ENCODE results near the gene KCNMB1.

The KCNMB1 gene

DNA sequence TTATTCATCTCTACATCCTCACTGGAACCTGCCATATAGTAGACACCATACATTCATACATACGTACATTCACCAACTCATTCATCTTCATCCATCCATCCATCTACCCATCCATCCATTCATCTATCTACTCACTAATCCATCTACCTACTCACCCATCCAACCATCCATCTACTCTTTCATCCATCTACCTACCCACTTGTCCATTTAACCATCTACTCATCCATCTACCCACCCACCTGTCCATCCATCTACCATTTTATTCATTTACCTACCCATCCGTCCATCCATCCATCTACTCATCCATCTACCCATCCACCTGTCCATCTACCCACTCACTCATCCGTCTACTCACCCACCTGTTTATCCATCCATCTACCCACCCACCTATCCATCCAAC lies 59.6 kb downstream of the KCNMB1 start:
- Histone ChIP-seq H3K4me3 (ENCODE audit: low read length) (no peak overlapping the region), H3K4me2 (ENCODE audit: low read depth, low read length) (no peak overlapping the region), H3K27ac (ENCODE audit: low read length) (no peak overlapping the region), H3K9me2 (replicated peaks; ENCODE audit: insufficient read depth, low read length) (no peaks in the 10 kb centered on the region), H3K4me1 (ENCODE audit: low read length) (peaks cover 38% of the 10 kb centered on the region), H3F3A (ENCODE audit: insufficient read depth, low read length) (peaks cover 19% of the 10 kb centered on the region), H2AFZ (ENCODE audit: low read length) (no peak overlapping the region), H3K36me3 (replicated peaks; ENCODE audit: insufficient read depth, low read length) (no peaks in the 10 kb centered on the region), H3K79me2 (ENCODE audit: low read length) (no peaks in the 10 kb centered on the region), H3K27me3 (replicated peaks; ENCODE audit: insufficient read depth, low read length) (no peaks in the 10 kb centered on the region), H4K20me1 (ENCODE audit: insufficient read depth, low read length) (no peaks in the 10 kb centered on the region), H3K9ac (ENCODE audit: low read length) (no peak overlapping the region), H3K9me3 (replicated peaks; ENCODE audit: insufficient read depth, low read length) (no peaks in the 10 kb centered on the region)
- TF ChIP-seq CTCF (IDR thresholded peaks at IDR 0.05; ENCODE audit: low read length) (no peak), EZH2phosphoT487 (IDR thresholded peaks at IDR 0.05; ENCODE audit: low read length) (no peak), EZH2 (optimal IDR thresholded peaks at IDR 0.05; ENCODE audit: low read depth, low read length) (no peak)
- DNase-seq = no peak

- Histone ChIP-seq H3K27me3 (replicated peaks; ENCODE audit: insufficient read depth, low read length) (no peaks in the 10 kb centered on the region), H3K4me3 (ENCODE audit: low read length) (no peak overlapping the region), H4K20me1 (ENCODE audit: insufficient read depth, low read length) (no peaks in the 10 kb centered on the region), H3F3A (ENCODE audit: insufficient read depth, low read length) (peaks cover 9% of the 10 kb centered on the region), H3K4me2 (ENCODE audit: low read depth, low read length) (no peak overlapping the region), H3K27ac (ENCODE audit: low read length) (no peak overlapping the region), H3K9me2 (replicated peaks; ENCODE audit: insufficient read depth, low read length) (no peaks in the 10 kb centered on the region), H3K79me2 (ENCODE audit: low read length) (no peaks in the 10 kb centered on the region), H3K4me1 (ENCODE audit: low read length) (peaks cover 24% of the 10 kb centered on the region), H3K9ac (ENCODE audit: low read length) (no peak overlapping the region), H3K9me3 (replicated peaks; ENCODE audit: insufficient read depth, low read length) (no peaks in the 10 kb centered on the region), H2AFZ (ENCODE audit: low read length) (no peak overlapping the region), H3K36me3 (replicated peaks; ENCODE audit: insufficient read depth, low read length) (no peaks in the 10 kb centered on the region)
- TF ChIP-seq EZH2phosphoT487 (IDR thresholded peaks at IDR 0.05; ENCODE audit: low read length) = no peak
- TF ChIP-seq EZH2 (optimal IDR thresholded peaks at IDR 0.05; ENCODE audit: low read depth, low read length) = no peak
- no peak for TF ChIP-seq CTCF (IDR thresholded peaks at IDR 0.05; ENCODE audit: low read length)
- DNase-seq = no peak
Observed at GRCh38 chr5:170327829-170328228, 61.3 kb downstream of the KCNMB1 start.

GRCh38 chr5:170327168-170327567 lies 62.0 kb downstream of the KCNMB1 start:
- TF ChIP-seq EZH2 (optimal IDR thresholded peaks at IDR 0.05; ENCODE audit: low read depth, low read length) = no peak
- TF ChIP-seq EZH2phosphoT487 (IDR thresholded peaks at IDR 0.05; ENCODE audit: low read length) = no peak
- TF ChIP-seq CTCF (IDR thresholded peaks at IDR 0.05; ENCODE audit: low read length) = no peak
- no peak overlapping the region for H3K27ac ChIP-seq (ENCODE audit: low read length)
- H3K4me2 ChIP-seq (ENCODE audit: low read depth, low read length) = no peak overlapping the region
- H3K27me3 ChIP-seq (replicated peaks; ENCODE audit: insufficient read depth, low read length) = no peaks in the 10 kb centered on the region
- H3K4me3 ChIP-seq (ENCODE audit: low read length) = no peak overlapping the region
- H3K4me1 ChIP-seq (ENCODE audit: low read length) = peaks cover 18% of the 10 kb centered on the region
- no peak for DNase-seq
- H3K9me2 ChIP-seq (replicated peaks; ENCODE audit: insufficient read depth, low read length) = no peaks in the 10 kb centered on the region
- no peaks in the 10 kb centered on the region for H3K9me3 ChIP-seq (replicated peaks; ENCODE audit: insufficient read depth, low read length)
- no peak overlapping the region for H2AFZ ChIP-seq (ENCODE audit: low read length)
- no peak overlapping the region for H3K9ac ChIP-seq (ENCODE audit: low read length)
- no peaks in the 10 kb centered on the region for H3K79me2 ChIP-seq (ENCODE audit: low read length)
- no peaks in the 10 kb centered on the region for H3K36me3 ChIP-seq (replicated peaks; ENCODE audit: insufficient read depth, low read length)
- H3F3A ChIP-seq (ENCODE audit: insufficient read depth, low read length) = peaks cover 3% of the 10 kb centered on the region
- H4K20me1 ChIP-seq (ENCODE audit: insufficient read depth, low read length) = no peaks in the 10 kb centered on the region

Measured in MM.1S (cell line).